ENCODE data around the gene SLC2A3.
A peak's percentile ranks its signal among the peaks of the same experiment; 100 is the strongest.
"Not testable (repeated sequence)": the region's sequence is repeated elsewhere in the genome, so short reads cannot be mapped to it uniquely, and the experiment has no call there.

The SLC2A3 gene

GRCh38 chr12:7954877-7955276 lies 18.9 kb upstream of the SLC2A3 start:
- DNase-seq; intact Hi-C loops (cut with DNase I): not testable (repeated sequence)

- intact Hi-C loops (cut with DNase I); DNase-seq: not testable (repeated sequence)
Measured at GRCh38 chr12:7954418-7954817, 18.4 kb upstream of the SLC2A3 start.

- DNase-seq; intact Hi-C loops (cut with DNase I): not testable (repeated sequence)
Measured at GRCh38 chr12:7953912-7954311, 17.9 kb upstream of the SLC2A3 start.

- intact Hi-C loops (cut with DNase I), result no loop called here
- no peak for DNase-seq
Measured at GRCh38 chr12:7951671-7952070, 15.7 kb upstream of the SLC2A3 start.

- intact Hi-C loops (cut with DNase I); DNase-seq: not testable (repeated sequence)
Measured at GRCh38 chr12:7950230-7950943, 14.4 kb upstream of the SLC2A3 start.

- no peak for DNase-seq
- intact Hi-C loops (cut with DNase I), result no loop called here
Measured at GRCh38 chr12:7948589-7949260, 12.7 kb upstream of the SLC2A3 start.

- intact Hi-C loops (cut with DNase I), result no loop called here
- DNase-seq, result no peak
Measured at GRCh38 chr12:7947011-7947410, 11.0 kb upstream of the SLC2A3 start.

GRCh38 chr12:7944760-7945159 lies 8.8 kb upstream of the SLC2A3 start:
- intact Hi-C loops (cut with DNase I); DNase-seq: not testable (repeated sequence)

GRCh38 chr12:7940906-7941305 lies 4.9 kb upstream of the SLC2A3 start:
- no peak for DNase-seq
- intact Hi-C loops (cut with DNase I), result no loop called here

- DNase-seq, result no peak
- intact Hi-C loops (cut with DNase I), result loop anchor here (10.0 kb wide), 1 partner anchor 87 kb away; no protein-coding TSS in a partner anchor
Measured at GRCh38 chr12:7937833-7938506, 2.0 kb upstream of the SLC2A3 start.

- peak in 8 of 42 donors; percentile 3 to 42 (median 24) for DNase-seq
- intact Hi-C loops (cut with DNase I), result loop anchor here (5.0 to 10.0 kb wide), 3 partner anchors 62 to 90 kb away; no protein-coding TSS in a partner anchor
Measured at GRCh38 chr12:7934889-7935492, 996 bp downstream of the SLC2A3 start.

- intact Hi-C loops (cut with DNase I), result loop anchor here (5.0 to 10.0 kb wide), 3 partner anchors 63 to 91 kb away; no protein-coding TSS in a partner anchor
- peak in 11 of 42 donors; percentile 8 to 53 (median 34) for DNase-seq
Measured at GRCh38 chr12:7934091-7934888, 1.7 kb downstream of the SLC2A3 start.

- intact Hi-C loops (cut with DNase I), result loop anchor here (5.0 to 10.0 kb wide), 3 partner anchors 64 to 92 kb away; no protein-coding TSS in a partner anchor
- DNase-seq, result peak; percentile 32 to 90 (median 72)
Measured at GRCh38 chr12:7933255-7933726, 2.7 kb downstream of the SLC2A3 start.

GRCh38 chr12:7932599-7933240 lies 3.3 kb downstream of the SLC2A3 start:
- intact Hi-C loops (cut with DNase I), result loop anchor here (5.0 to 10.0 kb wide), 3 partner anchors 65 to 92 kb away; no protein-coding TSS in a partner anchor
- DNase-seq, result not testable (repeated sequence)

GRCh38 chr12:7929083-7929792 lies 6.7 kb downstream of the SLC2A3 start:
- peak in 1 of 42 donors; percentile 1 for DNase-seq
- intact Hi-C loops (cut with DNase I), result no loop called here

GRCh38 chr12:7927470-7927869 lies 8.5 kb downstream of the SLC2A3 start:
- DNase-seq, result no peak
- intact Hi-C loops (cut with DNase I), result no loop called here

- intact Hi-C loops (cut with DNase I); DNase-seq: not testable (repeated sequence)
Measured at GRCh38 chr12:7926068-7926666, 9.8 kb downstream of the SLC2A3 start.

All from head of caudate nucleus (tissue), 42 donors.